PFSK-1 (cell line): ENCODE measurements around the gene PACRGL.

Source experiments
- POLR2AphosphoS5 ChIP-seq: IDR thresholded peaks from 2 replicates; pipeline ENCODE4 v1.6.1; 2012; ENCODE audit warnings: low read depth, mild to moderate bottlenecking, control low read depth, low read length, moderate library complexity
- REST ChIP-seq, 2 experiments: IDR thresholded peaks; 2 replicates each; pipeline versions ENCODE4 v1.6.1 to v1.8.0; 2011 to 2012; ENCODE audit warnings: low read depth in 2 of 2, low read length in 2 of 2, control low read depth in 1 of 2, inconsistent platforms in 1 of 2, mild to moderate bottlenecking in 1 of 2, moderate library complexity in 1 of 2; ENCODE audit not compliant: insufficient read depth in 1 of 2

- no peak for TF ChIP-seq REST (IDR thresholded peaks at IDR 0.05; ENCODE audit: insufficient read depth in 1 of 2, low read depth in 2 of 2, low read length in 2 of 2)
- no peak for TF ChIP-seq POLR2AphosphoS5
Observed at GRCh38 chr4:20724915-20725314, 24.7 kb downstream of the PACRGL start.
